BE2C (cell line): Measurements from ENCODE around the gene GPC5.

Source experiments
- DNase-seq: peaks from one replicate; pipeline ENCODE4 v3.0.0-alpha.2; 2020
- H3K27me3 ChIP-seq: fragments of 250-450 bp; sonication (Bioruptor Pico); 2 replicates; pipeline ENCODE4 v1.5.1; 2020; ENCODE audit warnings: mild to moderate bottlenecking
- H3K36me3 ChIP-seq: fragments of 250-450 bp; sonication (Bioruptor Pico); 2 replicates; pipeline ENCODE4 v1.5.1; 2020; ENCODE audit warnings: mild to moderate bottlenecking
- H3K4me1 ChIP-seq: fragments of 250-450 bp; sonication (Bioruptor Pico); 2 replicates; pipeline ENCODE4 v1.5.1; 2020
- H3K4me3 ChIP-seq: 2 replicates; pipeline ENCODE4 v1.5.1; 2011; ENCODE audit warnings: low read depth, low read length
- H3K9me3 ChIP-seq: fragments of 250-450 bp; sonication (Bioruptor Pico); 2 replicates; pipeline ENCODE4 v1.5.1; 2020
- CTCF ChIP-seq: IDR thresholded peaks from 2 replicates; pipeline ENCODE4 v1.5.1; 2012; ENCODE audit warnings: mild to moderate bottlenecking, low read depth, low read length

The GPC5 gene

GRCh38 chr13:92657565-92657964 lies 1259.1 kb downstream of the GPC5 start:
- Histone ChIP-seq H3K9me3 (no peaks in the 10 kb centered on the region), H3K36me3 (no peaks in the 10 kb centered on the region), H3K4me3 (no peak overlapping the region), H3K4me1 (no peaks in the 10 kb centered on the region), H3K27me3 (no peaks in the 10 kb centered on the region)
- DNase-seq: no peak
- no peak for TF ChIP-seq CTCF

GRCh38 chr13:92658293-92658692 lies 1259.9 kb downstream of the GPC5 start:
- no peaks in the 10 kb centered on the region for H3K4me1 ChIP-seq
- H3K36me3 ChIP-seq: no peaks in the 10 kb centered on the region
- no peaks in the 10 kb centered on the region for H3K9me3 ChIP-seq
- no peak overlapping the region for H3K4me3 ChIP-seq
- no peaks in the 10 kb centered on the region for H3K27me3 ChIP-seq
- DNase-seq: no peak
- no peak for TF ChIP-seq CTCF

DNA sequence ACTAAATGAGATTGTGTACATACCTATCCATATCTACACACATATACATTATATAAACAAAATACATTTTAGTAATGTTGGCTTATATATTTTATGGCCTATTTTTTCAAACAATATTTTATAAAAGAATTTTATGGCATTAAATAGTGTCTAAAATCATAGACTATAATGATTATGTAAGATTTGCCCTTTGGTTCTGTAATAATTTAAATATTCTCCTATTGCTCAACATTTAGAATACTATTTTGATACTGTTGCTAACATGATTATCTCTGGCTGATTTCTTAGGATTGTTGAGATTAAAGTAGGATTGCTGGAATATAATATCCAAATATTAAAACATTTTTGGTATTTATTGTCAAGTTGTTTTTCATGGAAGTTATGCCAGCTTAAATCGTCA lies 1263.0 kb downstream of the GPC5 start:
- TF ChIP-seq CTCF: no peak
- no peak overlapping the region for H3K4me3 ChIP-seq
- no peaks in the 10 kb centered on the region for H3K9me3 ChIP-seq
- DNase-seq: no peak
- H3K4me1 ChIP-seq: no peaks in the 10 kb centered on the region
- no peaks in the 10 kb centered on the region for H3K36me3 ChIP-seq
- no peaks in the 10 kb centered on the region for H3K27me3 ChIP-seq

- no peaks in the 10 kb centered on the region for H3K4me1 ChIP-seq
- TF ChIP-seq CTCF: no peak
- no peak overlapping the region for H3K4me3 ChIP-seq
- H3K27me3 ChIP-seq: no peaks in the 10 kb centered on the region
- H3K9me3 ChIP-seq: no peaks in the 10 kb centered on the region
- DNase-seq: no peak
- no peaks in the 10 kb centered on the region for H3K36me3 ChIP-seq
These were observed 1269.7 kb downstream of the GPC5 start for GRCh38 chr13:92668157-92668556.

DNA sequence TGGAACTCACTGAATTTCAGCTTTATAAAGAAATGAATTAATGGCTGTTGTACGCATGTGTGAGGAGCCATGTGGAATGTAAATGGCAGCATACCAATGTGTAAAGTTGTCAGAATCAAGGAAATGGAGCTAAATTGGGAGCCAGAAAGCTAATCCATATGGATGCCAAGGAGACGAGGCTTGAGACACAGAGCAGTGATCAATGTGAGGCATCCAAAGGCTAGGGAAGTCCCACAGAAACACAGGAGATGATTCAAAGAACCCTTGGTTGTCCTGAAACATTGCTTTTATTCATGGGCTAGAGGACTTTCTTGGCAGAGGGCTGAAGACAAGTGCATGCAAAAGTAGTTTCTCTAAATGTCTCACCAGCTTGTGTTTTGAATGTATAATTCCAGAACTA lies 1271.7 kb downstream of the GPC5 start:
- no peaks in the 10 kb centered on the region for H3K9me3 ChIP-seq
- no peaks in the 10 kb centered on the region for H3K27me3 ChIP-seq
- no peak for TF ChIP-seq CTCF
- no peak for DNase-seq
- H3K4me1 ChIP-seq: no peaks in the 10 kb centered on the region
- H3K4me3 ChIP-seq: no peak overlapping the region
- H3K36me3 ChIP-seq: no peaks in the 10 kb centered on the region

- no peak for DNase-seq
- TF ChIP-seq CTCF: no peak
- no peaks in the 10 kb centered on the region for H3K27me3 ChIP-seq
- no peak overlapping the region for H3K4me3 ChIP-seq
- no peaks in the 10 kb centered on the region for H3K4me1 ChIP-seq
- H3K9me3 ChIP-seq: no peaks in the 10 kb centered on the region
- H3K36me3 ChIP-seq: no peaks in the 10 kb centered on the region
These were observed 1273.4 kb downstream of the GPC5 start for GRCh38 chr13:92671821-92672220.
